NCI-H2029 treated with DMSO at 0.1 percent for 48 hours (cell line): Measurements from ENCODE around the gene CREB3L2.
"Not testable (repeated sequence)": the region's sequence is repeated elsewhere in the genome, so short reads cannot be mapped to it uniquely, and the experiment has no call there.

Source experiments
- DNase-seq: peaks from one replicate; lab custom pipeline; 2025; lab: John Stamatoyannopoulos, UW

Gene CREB3L2, protein sequence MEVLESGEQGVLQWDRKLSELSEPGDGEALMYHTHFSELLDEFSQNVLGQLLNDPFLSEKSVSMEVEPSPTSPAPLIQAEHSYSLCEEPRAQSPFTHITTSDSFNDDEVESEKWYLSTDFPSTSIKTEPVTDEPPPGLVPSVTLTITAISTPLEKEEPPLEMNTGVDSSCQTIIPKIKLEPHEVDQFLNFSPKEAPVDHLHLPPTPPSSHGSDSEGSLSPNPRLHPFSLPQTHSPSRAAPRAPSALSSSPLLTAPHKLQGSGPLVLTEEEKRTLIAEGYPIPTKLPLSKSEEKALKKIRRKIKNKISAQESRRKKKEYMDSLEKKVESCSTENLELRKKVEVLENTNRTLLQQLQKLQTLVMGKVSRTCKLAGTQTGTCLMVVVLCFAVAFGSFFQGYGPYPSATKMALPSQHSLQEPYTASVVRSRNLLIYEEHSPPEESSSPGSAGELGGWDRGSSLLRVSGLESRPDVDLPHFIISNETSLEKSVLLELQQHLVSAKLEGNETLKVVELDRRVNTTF

DNA sequence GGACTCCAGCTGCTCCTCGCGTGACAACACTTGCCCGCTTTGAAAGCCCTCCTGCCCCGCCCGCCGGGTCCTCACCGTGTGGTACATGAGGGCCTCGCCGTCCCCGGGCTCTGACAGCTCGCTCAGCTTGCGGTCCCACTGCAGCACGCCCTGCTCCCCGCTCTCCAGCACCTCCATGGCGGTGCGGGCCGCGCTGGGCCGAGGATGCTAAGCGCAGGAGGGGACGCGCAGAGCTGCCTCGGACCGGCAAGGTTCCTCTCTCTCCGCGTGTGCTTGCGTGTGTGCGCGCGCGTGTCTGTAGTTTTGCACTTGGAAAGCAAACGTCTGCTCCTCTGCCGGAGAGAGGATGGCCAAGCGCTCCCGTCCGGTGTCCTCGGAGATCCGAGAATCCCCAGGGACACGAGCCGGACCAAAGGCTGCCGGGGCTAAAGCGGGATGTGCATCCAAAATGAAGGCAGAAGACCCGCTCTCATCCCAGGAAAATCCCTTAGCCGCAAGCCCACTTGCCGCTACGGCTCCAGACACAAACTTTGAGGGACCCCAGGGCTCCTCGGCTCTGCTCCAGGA lies at the start of gene CREB3L2:
Gene CREB3L2, minus strand, starts transcription at position 558 of the 567 bp plus-strand sequence. Its CDS starts 381 bp downstream, at position 177.
- no peak for DNase-seq

DNA sequence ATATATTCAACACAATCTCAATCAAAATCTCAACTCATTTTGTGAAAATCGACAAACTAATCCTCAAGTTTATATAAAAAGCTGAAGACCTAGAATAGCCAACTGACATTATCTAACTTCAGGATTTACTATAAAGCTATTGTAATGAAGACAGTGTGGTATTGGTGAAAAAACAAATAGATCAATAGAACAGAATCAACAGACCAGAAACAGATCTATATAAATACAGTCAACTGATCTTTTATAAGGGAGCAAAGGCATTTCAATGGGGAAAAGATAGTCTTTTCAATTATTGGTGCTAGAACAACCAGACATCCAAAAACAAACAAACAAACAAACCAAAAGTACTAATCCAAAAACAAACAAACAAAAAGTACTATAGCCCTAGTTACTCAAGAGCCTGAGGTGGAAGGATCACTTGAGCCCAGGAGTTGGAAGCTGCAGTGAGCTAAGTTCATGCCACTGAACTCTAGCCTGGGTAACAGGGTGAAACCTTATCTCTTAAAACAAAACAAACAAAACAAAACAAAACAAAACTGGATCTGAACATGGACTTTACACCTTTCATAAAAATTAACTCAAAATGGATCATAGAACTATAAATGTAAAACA lies 47.7 kb upstream of the CREB3L2 start:
- no peak for DNase-seq

GRCh38 chr7:138047907-138048306 lies 46.0 kb upstream of the CREB3L2 start:
- no peak for DNase-seq

GRCh38 chr7:138044897-138045296 lies 43.0 kb upstream of the CREB3L2 start:
- DNase-seq = no peak

GRCh38 chr7:138040063-138040462 lies 38.2 kb upstream of the CREB3L2 start:
- DNase-seq = not testable (repeated sequence)

DNA sequence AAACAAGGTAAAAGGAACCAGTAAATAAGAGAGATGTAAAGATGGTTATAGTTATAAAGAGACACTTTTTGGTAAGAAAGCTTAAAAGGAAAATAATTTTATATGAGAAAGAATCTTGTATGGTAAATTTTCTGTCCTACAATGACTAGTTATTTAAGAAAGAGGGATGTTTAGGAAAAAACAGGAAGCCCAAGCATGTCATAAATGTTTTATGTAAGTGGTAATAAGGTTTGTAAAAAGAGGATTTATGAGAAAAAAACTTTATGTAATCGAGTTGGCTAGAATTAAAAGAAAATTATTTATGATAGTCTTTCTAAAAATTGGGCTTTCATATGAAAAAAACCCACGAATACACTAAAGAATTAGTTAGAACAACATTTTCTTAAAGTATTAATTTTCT lies 34.2 kb upstream of the CREB3L2 start:
- DNase-seq = no peak

DNA sequence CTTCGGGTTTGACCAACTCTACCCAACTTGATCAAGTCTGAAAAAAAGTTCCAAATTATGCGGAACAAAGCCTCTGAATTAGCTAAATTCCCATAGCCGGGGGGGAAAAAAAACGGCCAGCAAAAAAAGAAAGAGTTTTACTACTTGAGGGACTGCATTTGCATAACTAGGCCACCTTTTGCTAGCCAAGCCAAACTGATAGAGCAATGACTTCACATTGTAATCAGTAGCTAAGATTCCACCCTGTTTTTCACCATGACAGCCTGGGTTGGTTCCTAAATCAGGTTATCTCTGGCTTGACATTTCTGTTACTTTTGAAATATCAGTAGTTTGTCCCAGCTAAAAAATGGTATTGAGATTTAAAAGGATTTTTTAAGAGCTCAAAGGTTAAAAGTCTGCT lies 31.4 kb upstream of the CREB3L2 start:
- no peak for DNase-seq

DNA sequence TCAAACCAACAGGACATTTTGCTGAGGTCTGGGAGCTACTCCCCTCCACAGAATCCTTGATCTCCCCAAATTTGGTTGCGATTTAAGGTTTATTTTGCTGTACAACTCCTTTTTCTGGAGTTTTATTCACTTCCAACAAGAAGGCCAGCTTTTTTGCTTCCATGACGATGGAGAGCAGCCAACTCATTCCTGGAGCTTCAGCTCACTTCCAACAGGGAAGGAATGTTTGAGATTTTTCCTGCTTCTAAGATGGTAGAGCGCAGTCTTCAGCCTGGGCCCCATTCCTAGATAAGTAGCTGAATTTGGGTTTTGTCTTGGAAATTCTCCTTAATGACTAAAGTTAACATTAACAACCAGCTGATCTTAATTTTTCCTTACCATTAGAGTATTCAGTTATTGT lies 30.9 kb upstream of the CREB3L2 start:
- DNase-seq = no peak

DNA sequence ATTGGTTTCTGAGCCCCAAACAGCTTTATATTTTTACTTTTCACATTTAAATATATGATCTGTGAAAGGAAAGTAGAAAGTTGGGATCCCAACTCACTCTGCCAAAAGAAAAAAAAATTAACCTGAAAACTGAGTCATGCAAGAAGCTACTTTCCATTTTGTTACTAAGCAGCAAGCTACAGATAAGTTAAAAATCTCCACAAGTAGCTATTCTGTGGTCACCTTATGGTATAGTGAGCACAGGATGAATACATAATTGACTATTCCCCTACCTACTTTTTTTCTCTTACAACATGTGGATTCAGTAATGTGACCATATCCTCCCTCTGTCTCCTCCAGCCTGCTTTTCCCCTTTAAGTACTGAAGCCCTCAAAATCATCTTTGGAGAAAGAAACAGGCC lies 30.3 kb upstream of the CREB3L2 start:
- no peak for DNase-seq

GRCh38 chr7:138030679-138031351 lies 28.9 kb upstream of the CREB3L2 start:
- DNase-seq = no peak

DNA sequence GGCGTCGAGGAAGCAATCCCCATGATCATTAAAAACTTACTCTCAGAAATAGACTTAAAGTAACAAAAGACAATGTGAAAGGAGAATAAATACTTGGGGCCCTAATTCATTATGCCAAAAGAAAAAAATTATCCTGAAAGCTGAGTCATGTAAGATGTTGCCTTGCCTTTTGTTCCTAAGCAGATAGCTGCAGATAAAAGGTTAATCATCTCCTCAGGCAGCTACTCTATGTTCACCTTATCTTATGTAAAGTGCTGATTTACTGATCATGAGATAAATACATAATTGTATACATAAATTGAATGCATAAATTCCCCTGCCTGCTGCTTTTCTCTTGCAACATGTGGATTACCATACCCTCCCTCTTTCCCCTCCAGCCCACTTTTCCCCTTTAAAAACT lies 28.1 kb upstream of the CREB3L2 start:
- DNase-seq = no peak

- no peak for DNase-seq
These were observed 27.2 kb upstream of the CREB3L2 start for GRCh38 chr7:138029126-138029525.

DNA sequence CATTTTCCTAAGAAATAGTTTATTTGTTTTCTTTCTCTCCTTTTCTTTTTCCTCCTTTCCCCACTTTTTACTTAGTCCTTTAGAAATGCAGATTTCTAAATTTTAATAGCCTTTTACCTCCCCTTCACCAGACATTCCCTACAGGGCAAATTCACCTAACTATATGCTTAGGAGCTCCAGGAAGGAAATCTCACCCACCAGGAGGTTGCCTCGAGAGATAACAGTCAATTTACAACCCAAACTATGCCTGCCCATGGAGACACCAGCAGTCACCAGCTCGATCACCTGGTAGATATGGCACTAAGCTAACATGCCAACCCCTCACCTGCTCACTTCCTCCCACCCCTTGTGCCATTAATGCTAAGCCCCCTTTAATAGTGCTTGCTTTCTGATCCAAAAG lies 25.2 kb upstream of the CREB3L2 start:
- no peak for DNase-seq

DNA sequence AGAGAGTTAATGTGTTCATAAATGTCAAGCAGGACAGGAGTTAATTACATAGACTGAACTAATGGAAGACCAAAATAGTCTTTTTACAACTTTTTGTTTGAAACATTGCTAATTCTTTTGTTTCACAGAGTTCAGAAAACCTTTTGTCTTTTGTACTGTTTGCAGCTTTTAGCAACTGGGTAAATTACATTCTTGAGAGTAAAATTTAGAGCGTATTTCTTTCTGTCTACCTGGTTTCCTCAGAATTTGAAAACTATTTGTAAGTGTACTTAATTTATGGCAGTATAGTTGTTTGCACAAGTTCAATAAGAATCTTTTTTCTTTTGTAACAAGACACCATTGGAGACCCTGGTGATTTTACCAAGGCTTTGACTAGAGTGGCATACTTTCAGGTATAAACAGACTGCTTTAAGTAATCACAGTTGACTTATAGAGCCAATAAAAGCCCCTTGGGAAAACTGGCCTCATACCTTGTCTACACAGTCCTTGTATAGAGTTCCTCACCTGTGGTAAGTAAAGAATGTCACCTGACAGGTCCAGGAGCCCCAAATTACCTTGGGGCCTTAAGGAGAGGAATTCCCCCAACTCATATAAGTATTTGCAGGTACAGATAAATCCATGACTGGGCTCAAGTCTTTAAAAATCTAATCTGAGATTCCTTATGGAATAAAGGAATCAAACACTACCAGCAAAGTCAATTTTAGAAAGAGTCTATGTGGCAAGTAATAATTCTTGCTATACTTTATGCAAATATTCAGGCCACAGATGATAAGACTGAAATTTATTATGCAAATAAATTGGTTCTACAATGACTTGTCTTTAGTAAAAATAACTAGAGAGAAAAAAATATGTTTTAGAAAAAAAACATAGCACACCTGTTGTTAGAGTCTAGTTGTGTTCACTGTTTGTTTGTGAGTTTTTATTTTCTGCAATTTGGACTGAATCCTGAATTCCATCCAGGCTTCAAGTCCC lies 23.6 kb upstream of the CREB3L2 start:
- no peak for DNase-seq

DNA sequence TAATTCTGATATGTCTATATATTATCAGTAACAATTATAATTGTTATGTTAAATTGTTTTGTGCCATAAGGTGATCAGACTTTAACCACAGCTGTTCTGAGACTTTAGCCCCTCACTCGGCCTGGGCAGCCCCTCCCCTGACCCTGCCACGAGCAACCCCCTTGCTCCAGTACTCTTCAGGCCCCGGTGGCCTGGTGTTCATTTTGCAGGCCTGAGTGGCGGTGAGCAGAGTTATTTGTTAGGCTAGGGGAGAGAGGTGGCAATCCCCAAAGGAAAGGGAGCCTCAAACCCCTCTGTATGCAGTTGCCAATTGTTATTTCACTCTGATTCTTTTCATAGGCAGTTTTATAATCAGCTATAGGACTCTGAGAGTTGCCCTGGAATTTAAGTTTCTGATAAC lies 22.9 kb upstream of the CREB3L2 start:
- no peak for DNase-seq

DNA sequence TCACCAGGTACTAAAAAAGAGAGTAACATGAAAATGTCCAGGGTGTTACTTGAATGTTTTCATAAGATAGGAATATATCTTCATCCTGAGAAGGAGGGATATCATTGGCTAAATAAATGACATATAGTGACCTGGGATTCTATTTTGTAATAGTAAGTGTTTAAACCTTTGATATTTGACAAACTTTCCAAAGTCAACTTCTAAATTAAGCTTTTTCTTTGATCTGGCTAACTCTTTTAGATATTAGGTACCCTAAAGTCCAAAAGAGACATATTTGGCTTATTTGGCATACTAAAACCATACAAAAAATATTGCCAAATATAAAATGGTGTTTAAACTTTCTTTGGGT lies 22.4 kb upstream of the CREB3L2 start:
- DNase-seq = no peak

DNA sequence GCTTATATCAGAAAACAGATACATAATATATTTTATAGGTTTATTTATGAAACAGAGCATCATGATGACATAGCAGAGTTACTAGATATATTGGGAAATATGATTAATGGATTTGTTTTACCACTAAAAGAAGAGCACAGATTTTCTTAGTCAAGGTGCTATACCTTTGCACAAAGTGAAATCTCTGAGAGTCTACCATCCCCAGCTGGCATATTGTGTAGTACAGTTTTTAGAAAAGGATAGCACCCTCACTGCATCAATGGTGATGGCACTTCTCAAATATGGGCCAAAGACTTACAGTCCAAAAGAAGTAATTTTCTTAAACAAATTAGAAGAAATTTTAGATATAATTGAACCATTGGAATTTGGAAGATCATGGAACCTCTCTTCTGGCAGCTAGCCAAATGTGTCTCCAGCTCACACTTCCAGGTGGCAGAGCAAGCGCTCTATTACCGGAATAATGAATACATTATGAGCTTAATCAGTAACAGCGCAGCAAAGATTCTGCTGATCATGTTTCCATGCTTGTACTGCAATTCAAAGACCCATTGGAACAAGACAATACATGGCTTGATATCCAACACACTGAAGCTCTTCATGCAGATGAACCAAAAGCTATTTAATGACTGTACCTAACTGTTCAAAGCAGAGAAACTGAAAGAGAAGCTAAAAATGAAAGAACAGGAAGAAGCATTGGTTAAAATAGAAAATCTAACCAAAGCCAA lies 21.9 kb upstream of the CREB3L2 start:
- DNase-seq = no peak

GRCh38 chr7:138021889-138022288 lies 20.0 kb upstream of the CREB3L2 start:
- no peak for DNase-seq

- DNase-seq = no peak
These were observed 16.1 kb upstream of the CREB3L2 start for GRCh38 chr7:138017992-138018391.

GRCh38 chr7:138015096-138015495 lies 13.2 kb upstream of the CREB3L2 start:
- DNase-seq = no peak

DNA sequence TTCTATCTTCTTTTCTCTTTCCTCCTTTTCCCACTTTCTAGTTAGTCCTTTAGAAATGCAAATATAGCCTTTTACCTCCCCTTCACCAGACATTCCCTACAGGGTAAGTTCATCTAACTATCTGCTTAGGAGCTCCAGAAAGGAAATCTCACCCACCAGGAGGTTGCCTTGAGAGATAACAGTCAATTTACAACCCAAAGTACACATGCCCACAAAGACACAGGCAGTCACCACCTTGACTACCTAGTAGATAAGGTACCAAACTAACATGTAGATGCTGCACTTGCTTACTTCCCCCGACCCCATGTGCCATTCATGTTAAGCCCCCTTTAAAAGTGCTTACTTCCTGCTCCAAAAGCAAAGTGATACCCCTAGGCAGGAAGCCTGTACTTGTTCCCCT lies 12.8 kb upstream of the CREB3L2 start:
- DNase-seq = no peak
